H1 (cell line): Measurements from ENCODE around the gene ITPRIPL2. TPM values are rescaled to one million over a fixed set of nuclear protein-coding genes. Genes with fewer than 3 reads are reported as not detected.

Source experiments
- CTCF ChIA-PET: fragments of 300-600 bp; sonication (Branson Sonifier 250); formaldehyde crosslinking; loops from one replicate; lab custom pipeline; 2021; ENCODE audit not compliant: partially characterized antibody; lab: Charles Lee
- POLR2A ChIA-PET: fragments of 300-600 bp; sonication (Branson Sonifier 250); formaldehyde crosslinking; loops from one replicate; lab custom pipeline; 2021; ENCODE audit warnings: inconsistent platforms; ENCODE audit not compliant: partially characterized antibody; lab: Charles Lee
- DNase-seq, 2 experiments: peaks; one replicate each; pipeline versions ENCODE4 v3.0.0 to v3.0.0-alpha.2; 2010 to 2022; ENCODE audit warnings: low spot score in 2 of 2, low read depth in 1 of 2, mixed read lengths in 1 of 2
- FAIRE-seq: peaks from 2 replicates; lab custom pipeline; 2011; peaks lifted over from hg19 to GRCh38; lab: Jason Lieb, UNC
- H2AFZ ChIP-seq: 2 replicates; pipeline ENCODE4 v1.8.1; 2012; ENCODE audit warnings: low read length, inconsistent platforms
- H2AK5ac ChIP-seq: 2 replicates; pipeline ENCODE4 v1.6.1; 2013; ENCODE audit warnings: low read depth, low read length
- H2BK120ac ChIP-seq: replicated peaks from 2 replicates; pipeline ENCODE3; 2013; ENCODE audit warnings: low read depth, low read length, inconsistent platforms
- H2BK12ac ChIP-seq: 2 replicates; pipeline ENCODE4 v1.6.1; 2013; ENCODE audit warnings: low read depth, low read length
- H2BK15ac ChIP-seq: 2 replicates; pipeline ENCODE4 v1.6.1; 2013; ENCODE audit warnings: low read length
- H2BK20ac ChIP-seq: 2 replicates; pipeline ENCODE4 v1.6.1; 2013; ENCODE audit warnings: low read length
- H2BK5ac ChIP-seq: 2 replicates; pipeline ENCODE4 v1.6.1; 2013; ENCODE audit warnings: low read depth, low read length
- H3K14ac ChIP-seq: 2 replicates; pipeline ENCODE4 v1.6.1; 2013; ENCODE audit warnings: inconsistent platforms; ENCODE audit not compliant: insufficient read length
- H3K18ac ChIP-seq: 2 replicates; pipeline ENCODE4 v1.6.1; 2013; ENCODE audit warnings: low read length; ENCODE audit errors: extremely low read depth
- H3K23ac ChIP-seq: 2 replicates; pipeline ENCODE4 v1.6.1; 2013; ENCODE audit warnings: inconsistent platforms; ENCODE audit not compliant: insufficient read length
- H3K23me2 ChIP-seq: 2 replicates; pipeline ENCODE4 v1.6.1; 2013; ENCODE audit warnings: low read depth, low read length
- H3K27ac ChIP-seq: 2 replicates; pipeline ENCODE4 v1.6.1; 2011; ENCODE audit warnings: low read depth, low read length, inconsistent platforms
- H3K27me3 ChIP-seq, 4 experiments: replicated peaks in 1 of 4; 1 replicate in 1 of 4; 2 replicates in 3 of 4; pipeline versions ENCODE4 v1.6.1 to v1.8.1; 2011 to 2013; ENCODE audit warnings: low read length in 3 of 4, mild to moderate bottlenecking in 3 of 4, inconsistent platforms in 2 of 4, mixed read lengths in 2 of 4, moderate library complexity in 1 of 4; ENCODE audit not compliant: control insufficient read depth in 3 of 4, insufficient read depth in 3 of 4; ENCODE audit errors: extremely low read depth in 1 of 4
- H3K36me3 ChIP-seq, 4 experiments: 2 replicates each; pipeline versions ENCODE4 v1.6.1 to v1.8.1; 2011 to 2013; ENCODE audit warnings: mild to moderate bottlenecking in 4 of 4, low read length in 3 of 4, moderate library complexity in 2 of 4, control low read depth in 1 of 4, inconsistent platforms in 1 of 4; ENCODE audit not compliant: insufficient read depth in 4 of 4, control insufficient read depth in 2 of 4
- H3K4ac ChIP-seq: replicated peaks from 2 replicates; pipeline ENCODE3; 2013; ENCODE audit warnings: low read length, low read depth, mixed read lengths, inconsistent platforms; ENCODE audit not compliant: insufficient read length
- H3K4me1 ChIP-seq, 4 experiments: replicated peaks in 1 of 4; 1 replicate in 1 of 4; 2 replicates in 3 of 4; pipeline versions ENCODE4 v1.6.1 to v1.8.1; 2011 to 2013; ENCODE audit warnings: low read length in 3 of 4, inconsistent platforms in 2 of 4, mixed read lengths in 1 of 4; ENCODE audit not compliant: insufficient read depth in 4 of 4, control insufficient read depth in 3 of 4
- H3K4me2 ChIP-seq, 2 experiments: 2 replicates each; pipeline versions ENCODE4 v1.6.1 to v1.8.1; 2011 to 2013; ENCODE audit warnings: low read depth in 2 of 2, low read length in 2 of 2, control low read depth in 1 of 2, inconsistent platforms in 1 of 2, mild to moderate bottlenecking in 1 of 2; ENCODE audit not compliant: insufficient read depth in 1 of 2
- H3K4me3 ChIP-seq, 4 experiments: fragments of 200-600, 300-600 bp in 1 of 4; sonication (generic), shearing (Covaris generic), sonication (Bioruptor Twin) in 1 of 4; 2 replicates each; pipeline versions ENCODE4 v1.5.1 to v1.8.1; 2011 to 2016; ENCODE audit warnings: low read length in 4 of 4, low read depth in 3 of 4, control low read depth in 2 of 4, inconsistent platforms in 2 of 4, mild to moderate bottlenecking in 2 of 4, mixed read lengths in 1 of 4, moderate library complexity in 1 of 4; ENCODE audit not compliant: insufficient read depth in 2 of 4; ENCODE audit errors: extremely low read depth in 1 of 4
- H3K56ac ChIP-seq: replicated peaks from 2 replicates; pipeline ENCODE3; 2013; ENCODE audit warnings: low read depth, mild to moderate bottlenecking, mixed read lengths, low read length, inconsistent platforms; ENCODE audit not compliant: insufficient read length
- H3K79me1 ChIP-seq: 2 replicates; pipeline ENCODE4 v1.6.1; 2013; ENCODE audit warnings: low read depth, low read length, control low read depth
- H3K79me2 ChIP-seq, 2 experiments: 2 replicates each; pipeline versions ENCODE4 v1.6.1 to v1.8.1; 2012 to 2013; ENCODE audit warnings: low read length in 2 of 2, mild to moderate bottlenecking in 2 of 2, inconsistent platforms in 1 of 2; ENCODE audit not compliant: insufficient read depth in 2 of 2, control insufficient read depth in 1 of 2
- H3K9ac ChIP-seq, 4 experiments: replicated peaks in 1 of 4; 1 replicate in 1 of 4; 2 replicates in 3 of 4; pipeline versions ENCODE4 v1.6.1 to v1.8.1; 2011 to 2013; ENCODE audit warnings: low read depth in 3 of 4, low read length in 3 of 4, control low read depth in 2 of 4, mild to moderate bottlenecking in 2 of 4, moderate library complexity in 2 of 4, inconsistent platforms in 1 of 4; ENCODE audit errors: extremely low read depth in 1 of 4
- H3K9me3 ChIP-seq, 2 experiments: 2 replicates each; pipeline versions ENCODE4 v1.6.1 to v1.8.1; 2012 to 2013; ENCODE audit warnings: mild to moderate bottlenecking in 2 of 2, moderate library complexity in 2 of 2, control low read depth in 1 of 2, inconsistent platforms in 1 of 2, low read depth in 1 of 2, low read length in 1 of 2, mixed read lengths in 1 of 2; ENCODE audit not compliant: insufficient read depth in 2 of 2
- H4K20me1 ChIP-seq, 2 experiments: replicated peaks in 1 of 2; 2 replicates each; pipeline versions ENCODE3 to v1.8.1; 2011 to 2013; ENCODE audit warnings: inconsistent platforms in 2 of 2, low read length in 2 of 2, mild to moderate bottlenecking in 1 of 2; ENCODE audit not compliant: insufficient read depth in 2 of 2, control insufficient read depth in 1 of 2
- H4K5ac ChIP-seq: 2 replicates; pipeline ENCODE4 v1.6.1; 2013; ENCODE audit warnings: low read length, low read depth, mixed read lengths, inconsistent platforms; ENCODE audit not compliant: insufficient read length
- H4K8ac ChIP-seq: 2 replicates; pipeline ENCODE4 v1.8.0; 2013; ENCODE audit warnings: mild to moderate bottlenecking, moderate library complexity, low read length, inconsistent platforms; ENCODE audit not compliant: insufficient read depth; ENCODE audit errors: extremely low read depth
- H4K91ac ChIP-seq: replicated peaks from 2 replicates; pipeline ENCODE3; 2013; ENCODE audit warnings: low read length, mixed read lengths, inconsistent platforms; ENCODE audit not compliant: insufficient read length
- ATF3 ChIP-seq: IDR thresholded peaks from 2 replicates; pipeline ENCODE4 v1.6.1; 2011; ENCODE audit warnings: low read depth, mild to moderate bottlenecking, low read length; ENCODE audit not compliant: insufficient read depth
- BRCA1 ChIP-seq: IDR thresholded peaks from 2 replicates; pipeline ENCODE4 v1.6.1; 2012; ENCODE audit warnings: low read depth, low read length, improper control_type of control experiment
- CTBP2 ChIP-seq: IDR thresholded peaks from 2 replicates; pipeline ENCODE4 v1.7.0; 2011; ENCODE audit warnings: borderline replicate concordance, mild to moderate bottlenecking, moderate library complexity, mixed read lengths, low read length; ENCODE audit not compliant: insufficient read depth, insufficient read length
- E2F6 ChIP-seq: IDR thresholded peaks from 2 replicates; pipeline ENCODE4 v1.6.1; 2012; ENCODE audit warnings: inconsistent platforms
- GTF2F1 ChIP-seq: IDR thresholded peaks from 2 replicates; pipeline ENCODE4 v1.6.1; 2012; ENCODE audit warnings: low read depth, low read length, improper control_type of control experiment, borderline replicate concordance
- HDAC2 ChIP-seq, 2 experiments: fragments of 300-600 bp in 1 of 2; sonication (generic) in 1 of 2; IDR thresholded peaks; 2 replicates each; pipeline ENCODE4 v1.6.1; 2011 to 2012; ENCODE audit warnings: low read depth in 2 of 2, low read length in 2 of 2, mild to moderate bottlenecking in 2 of 2, moderate library complexity in 2 of 2, borderline replicate concordance in 1 of 2, inconsistent platforms in 1 of 2
- KDM1A ChIP-seq: fragments of 200-600, 300-600 bp; sonication (generic); IDR thresholded peaks from 2 replicates; pipeline ENCODE4 v1.7.1; 2016; ENCODE audit warnings: mild to moderate bottlenecking, low read length, borderline replicate concordance
- RNF2 ChIP-seq: fragments of 200-900, 300-1000 bp; sonication (generic); IDR thresholded peaks from 2 replicates; pipeline ENCODE4 v1.7.1; 2016; ENCODE audit warnings: borderline replicate concordance, low read depth, mild to moderate bottlenecking, antibody characterized with exemption, low read length; ENCODE audit not compliant: poor library complexity, severe bottlenecking; ENCODE audit errors: missing control alignments
- SIRT6 ChIP-seq: IDR thresholded peaks from one replicate; pipeline ENCODE4 v1.7.1; 2012; ENCODE audit warnings: low read length, inconsistent platforms
- ZNF274 ChIP-seq: IDR thresholded peaks from 2 replicates; pipeline ENCODE4 v1.7.0; 2012; ENCODE audit warnings: low read length, borderline replicate concordance; ENCODE audit errors: extremely low read depth
- WGBS, 2 experiments: shearing (Covaris generic) in 1 of 2; methylation state at CpG; one replicate each; pipeline versions ENCODE4 v1.1.6 to v1.1.7; 2013 to 2015; ENCODE audit warnings: low lambda C conversion rate in 2 of 2, mixed read lengths in 2 of 2, inconsistent platforms in 1 of 2, low coverage in 1 of 2, missing lambda C conversion rate in 1 of 2; ENCODE audit not compliant: insufficient replicate concordance in 2 of 2, insufficient coverage in 1 of 2, insufficient read length in 1 of 2; ENCODE audit errors: extremely low coverage in 1 of 2, missing lambda C conversion rate in 1 of 2; 5-methylcytosine and 5-hydroxymethylcytosine counted together
- polyA plus RNA-seq, 7 experiments: library from polyadenylated mRNA; depleted of rRNA in 3 of 7; stranded (reverse) in 5 of 7; unstranded in 2 of 7; fragments of >200 nt in 5 of 7; fragments of 200-250 nt in 2 of 7; gene quantifications; 1 replicate in 5 of 7; 2 replicates in 1 of 7; 4 replicates in 1 of 7; pipeline versions ENCODE4 v1.2.1 to v1.2.3, GENCODE V29; 2011 to 2013; ENCODE audit warnings: missing spikeins in 2 of 7, mixed read lengths in 2 of 7
- total RNA-seq: library from RNA; stranded (reverse); fragmentation: NEBNext Ultra II Directional; extraction: Animal tissue kit (Norgen Biotek cat#: 25700); gene quantifications from 2 replicates; pipeline ENCODE4 v1.2.1, GENCODE V29; 2021

The ITPRIPL2 gene
- total and polyA plus RNA-seq, 2 of the 8 experiments (the other 6 are each of a cell fraction or from before 2014, with no cell fraction given): 1.1 to 3.4 TPM

DNA sequence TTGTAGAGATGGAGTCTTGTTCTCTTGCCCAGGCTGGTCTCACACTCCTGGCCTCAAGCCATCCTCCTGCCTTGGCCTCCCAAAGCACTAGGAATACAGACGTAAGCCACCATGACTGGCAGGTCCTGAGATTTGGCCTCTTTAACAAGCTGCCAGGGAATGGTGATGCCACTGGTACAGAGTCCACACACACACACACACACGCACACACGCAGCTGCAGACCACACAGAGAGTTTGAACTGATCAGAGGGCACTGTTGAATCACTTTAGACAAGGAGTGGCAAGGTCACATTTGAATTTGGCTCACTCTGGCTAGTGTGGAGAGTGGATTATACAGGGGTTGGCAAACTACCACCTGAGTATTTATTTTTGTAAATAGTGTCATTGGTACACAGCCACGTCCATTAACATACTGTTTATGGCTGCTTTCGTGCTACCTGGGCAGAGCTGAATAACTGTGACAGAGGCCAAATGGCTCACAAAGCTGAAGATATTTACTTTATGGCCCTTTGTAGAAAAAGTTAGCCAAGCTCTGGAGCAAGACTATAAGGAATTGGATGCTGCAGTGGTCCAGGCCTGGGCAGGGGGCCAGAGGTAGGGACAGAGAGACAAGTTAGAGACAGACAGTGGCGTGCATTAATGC, 9.9 kb downstream of the ITPRIPL2 start:
- Histone ChIP-seq H3K36me3 (no peaks in the 10 kb centered on the region), H3K9ac (no peak overlapping the region), H2AFZ (no peak overlapping the region), H2AK5ac (no peak overlapping the region), H3K4me3 (no peak overlapping the region), H2BK120ac (no peak overlapping the region), H3K56ac (no peak overlapping the region), H3K79me2 (no peaks in the 10 kb centered on the region), H3K14ac (no peak overlapping the region), H3K23ac (no peak overlapping the region), H4K20me1 (no peaks in the 10 kb centered on the region), H2BK5ac (no peak overlapping the region), H2BK15ac (no peak overlapping the region), H3K4me2 (no peak overlapping the region), H2BK12ac (peak overlapping the region; percentile 17; the same call in 1 of the 2 replicates), H3K4ac (no peak overlapping the region), H3K18ac (no peak overlapping the region), H4K91ac (no peak overlapping the region), H3K27ac (no peak overlapping the region), H2BK20ac (no peak overlapping the region), H3K4me1 (no peaks in the 10 kb centered on the region), H3K79me1 (no peaks in the 10 kb centered on the region), H4K5ac (no peak overlapping the region), H3K27me3 (no peaks in the 10 kb centered on the region), H3K9me3 (peaks cover 3 to 6% of the 10 kb centered on the region in 2 experiments; a peak in 3 of 4 replicates), H3K23me2 (no peaks in the 10 kb centered on the region), H4K8ac (no peak overlapping the region)
- CTCF ChIA-PET: interaction anchor here (0.6 to 2.5 kb wide), 9 partner anchors 9 to 775 kb away, joined by 3 to 11 read pairs (median 4); no protein-coding TSS in a partner anchor
- POLR2A ChIA-PET: interaction anchor here (0.7 to 2.6 kb wide), 2 partner anchors 9 to 337 kb away, joined by 3 to 8 read pairs; partner anchors contain the start of gene ITPRIPL2
- FAIRE-seq (no peak), DNase-seq (no peak)
- 93% methylated on average over 6 of the region's 6 CpGs; no CpG with 5 or more reads in 1 of the 2 experiments for whole genome bisulfite sequencing, 2 experiments
- TF ChIP-seq RNF2 (no peak), ATF3 (no peak), ZNF274 (no peak), KDM1A (no peak), E2F6 (no peak), HDAC2 (IDR thresholded peaks at IDR 0.05; ENCODE audit: borderline replicate concordance in 1 of 2, low read depth in 2 of 2, low read length in 2 of 2) (no peak), BRCA1 (no peak), SIRT6 (no peak), GTF2F1 (no peak), CTBP2 (no peak)
